ENCODE results near the gene WDR44. TPM values are rescaled to one million over a fixed set of nuclear protein-coding genes. Genes with fewer than 3 reads are reported as not detected.

The WDR44 gene
- total and polyA plus RNA-seq, 2 of the 13 experiments (the other 11 are each of a cell fraction or from before 2014, with no cell fraction given), result 2.2 to 4.3 TPM

- TF ChIP-seq ZNF580 (CRISPR knock-in tag; IDR thresholded peaks at IDR 0.05; ENCODE audit: borderline replicate concordance, low read depth) (no peak), ATF2 (CRISPR knock-in tag; IDR thresholded peaks at IDR 0.05) (no peak), ZNF687 (CRISPR knock-in tag; IDR thresholded peaks at IDR 0.05) (no peak), ZNF768 (CRISPR knock-in tag; IDR thresholded peaks at IDR 0.05) (no peak)
Observed at GRCh38 chrX:118396113-118396512, 50.2 kb downstream of the WDR44 start (continued).

DNA sequence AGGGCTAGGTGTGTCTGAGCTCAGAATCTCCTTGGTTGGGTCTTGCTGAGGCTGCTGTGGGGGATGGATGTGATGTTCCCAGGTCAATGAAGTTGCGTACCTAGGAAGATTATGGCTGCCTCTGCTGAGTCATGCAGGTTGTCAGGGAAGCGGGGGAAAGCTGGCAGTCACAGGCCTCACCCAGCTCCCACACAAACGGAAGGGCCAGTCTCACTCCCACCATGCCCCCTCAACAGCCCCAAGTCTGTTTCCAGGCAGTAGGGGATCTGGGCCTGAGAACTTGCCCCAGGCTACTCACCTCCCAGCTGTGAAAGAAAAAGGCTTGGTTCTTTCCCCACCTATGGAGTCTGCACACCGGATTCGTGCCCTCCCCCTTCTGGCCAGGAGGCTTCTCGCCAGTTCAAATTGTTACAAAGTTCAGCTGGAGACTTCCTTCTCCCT is 72.9 kb downstream of the WDR44 start:
- Histone ChIP-seq H3K4me2 (ENCODE audit: low read depth, low read length) (no peak overlapping the region), H3K9me3 (ENCODE audit: low read length) (no peaks in the 10 kb centered on the region), H4K20me1 (ENCODE audit: insufficient read depth, low read length) (no peaks in the 10 kb centered on the region), H2AFZ (ENCODE audit: low read length) (no peak overlapping the region), H3K4me1 (ENCODE audit: insufficient read depth, low read length) (no peaks in the 10 kb centered on the region), H3K9ac (ENCODE audit: insufficient read depth, low read depth, low read length) (no peak overlapping the region), H3K27me3 (ENCODE audit: control insufficient read depth in 1 of 2, insufficient read depth in 2 of 2, low read length in 2 of 2) (no peaks in the 10 kb centered on the region), H3K27ac (ENCODE audit: extremely low read length, insufficient read depth, low read length) (no peak overlapping the region), H3K79me2 (ENCODE audit: insufficient read depth, low read length) (no peaks in the 10 kb centered on the region), H3K4me3 (replicated peaks in 1 of 3; ENCODE audit: insufficient read depth in 1 of 3, low read depth in 2 of 3, low read length in 3 of 3) (no peak overlapping the region), H3K36me3 (replicated peaks in 1 of 2; ENCODE audit: control insufficient read depth in 1 of 2, insufficient read depth in 2 of 2, low read length in 2 of 2) (no peaks in the 10 kb centered on the region)
- intact Hi-C loops (cut with micrococcal nuclease; ENCODE audit: unreplicated experiment), result no loop called here
- FAIRE-seq, result no peak
- no peak for ATAC-seq
- ChIA-PET POLR2A (no interaction called here), CTCF (ENCODE audit: low intra/inter-chr PET ratio, low total read pairs) (no interaction called here)
- no peak for DNase-seq (ENCODE audit: low spot score)
- in situ Hi-C loops (cut with HindIII; ENCODE audit: extremely low pct_ligation_motif_present, low pct_unique_long_range_greater_than_20kb), result no loop called here
- WGBS (ENCODE audit: low lambda C conversion rate), result 93% methylated on average over 3 of the region's 6 CpGs
- no TSS peak for BruUV-seq (replicated peaks)
- TF ChIP-seq, protein P1, sequence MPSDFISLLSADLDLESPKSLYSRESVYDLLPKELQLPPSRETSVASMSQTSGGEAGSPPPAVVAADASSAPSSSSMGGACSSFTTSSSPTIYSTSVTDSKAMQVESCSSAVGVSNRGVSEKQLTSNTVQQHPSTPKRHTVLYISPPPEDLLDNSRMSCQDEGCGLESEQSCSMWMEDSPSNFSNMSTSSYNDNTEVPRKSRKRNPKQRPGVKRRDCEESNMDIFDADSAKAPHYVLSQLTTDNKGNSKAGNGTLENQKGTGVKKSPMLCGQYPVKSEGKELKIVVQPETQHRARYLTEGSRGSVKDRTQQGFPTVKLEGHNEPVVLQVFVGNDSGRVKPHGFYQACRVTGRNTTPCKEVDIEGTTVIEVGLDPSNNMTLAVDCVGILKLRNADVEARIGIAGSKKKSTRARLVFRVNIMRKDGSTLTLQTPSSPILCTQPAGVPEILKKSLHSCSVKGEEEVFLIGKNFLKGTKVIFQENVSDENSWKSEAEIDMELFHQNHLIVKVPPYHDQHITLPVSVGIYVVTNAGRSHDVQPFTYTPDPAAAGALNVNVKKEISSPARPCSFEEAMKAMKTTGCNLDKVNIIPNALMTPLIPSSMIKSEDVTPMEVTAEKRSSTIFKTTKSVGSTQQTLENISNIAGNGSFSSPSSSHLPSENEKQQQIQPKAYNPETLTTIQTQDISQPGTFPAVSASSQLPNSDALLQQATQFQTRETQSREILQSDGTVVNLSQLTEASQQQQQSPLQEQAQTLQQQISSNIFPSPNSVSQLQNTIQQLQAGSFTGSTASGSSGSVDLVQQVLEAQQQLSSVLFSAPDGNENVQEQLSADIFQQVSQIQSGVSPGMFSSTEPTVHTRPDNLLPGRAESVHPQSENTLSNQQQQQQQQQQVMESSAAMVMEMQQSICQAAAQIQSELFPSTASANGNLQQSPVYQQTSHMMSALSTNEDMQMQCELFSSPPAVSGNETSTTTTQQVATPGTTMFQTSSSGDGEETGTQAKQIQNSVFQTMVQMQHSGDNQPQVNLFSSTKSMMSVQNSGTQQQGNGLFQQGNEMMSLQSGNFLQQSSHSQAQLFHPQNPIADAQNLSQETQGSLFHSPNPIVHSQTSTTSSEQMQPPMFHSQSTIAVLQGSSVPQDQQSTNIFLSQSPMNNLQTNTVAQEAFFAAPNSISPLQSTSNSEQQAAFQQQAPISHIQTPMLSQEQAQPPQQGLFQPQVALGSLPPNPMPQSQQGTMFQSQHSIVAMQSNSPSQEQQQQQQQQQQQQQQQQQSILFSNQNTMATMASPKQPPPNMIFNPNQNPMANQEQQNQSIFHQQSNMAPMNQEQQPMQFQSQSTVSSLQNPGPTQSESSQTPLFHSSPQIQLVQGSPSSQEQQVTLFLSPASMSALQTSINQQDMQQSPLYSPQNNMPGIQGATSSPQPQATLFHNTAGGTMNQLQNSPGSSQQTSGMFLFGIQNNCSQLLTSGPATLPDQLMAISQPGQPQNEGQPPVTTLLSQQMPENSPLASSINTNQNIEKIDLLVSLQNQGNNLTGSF (CRISPR knock-in tag; IDR thresholded peaks at IDR 0.05), result no peak

All from HepG2 (cell line).